ENCODE measurements around the gene SMCHD1.

DNA sequence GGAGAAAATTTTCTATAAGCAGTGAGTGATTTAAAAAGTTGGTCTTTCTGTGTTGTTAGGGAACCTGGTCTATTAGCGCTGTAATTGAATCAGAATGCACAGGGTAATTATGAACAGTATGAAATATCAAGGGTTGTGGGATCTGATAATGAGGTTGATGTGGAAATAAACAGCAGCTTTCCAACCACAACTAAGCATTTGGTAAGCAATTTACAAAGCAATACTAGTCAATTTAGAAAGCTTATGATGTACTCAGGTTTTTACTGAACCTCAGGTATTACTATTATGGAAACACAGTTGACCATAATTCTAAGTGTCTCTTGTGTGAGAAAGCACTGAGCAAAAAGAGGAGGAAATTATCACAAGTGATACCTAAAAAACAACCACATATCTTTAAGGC lies 11.0 kb upstream of the SMCHD1 start:
- TF ChIP-seq EP300 (IDR thresholded peaks at IDR 0.05) (no peak), JUN (IDR thresholded peaks at IDR 0.05) (no peak), POLR2A (IDR thresholded peaks at IDR 0.05; ENCODE audit: low read length) (no peak), NR3C1 (IDR thresholded peaks at IDR 0.05) (no peak), ZFP36 (IDR thresholded peaks at IDR 0.05; ENCODE audit: borderline replicate concordance, partially characterized antibody) (no peak), POLR2AphosphoS2 (conservative IDR thresholded peaks at IDR 0.05; ENCODE audit: low read length) (no peak), SREBF2 (IDR thresholded peaks at IDR 0.05) (no peak), CEBPB (IDR thresholded peaks at IDR 0.05) (no peak), ZNF302 (CRISPR knock-in tag; IDR thresholded peaks at IDR 0.05) (no peak), HOXA7 (CRISPR knock-in tag; IDR thresholded peaks at IDR 0.05) (no peak), RFX5 (IDR thresholded peaks at IDR 0.05) (no peak)
- TF ChIP-seq, protein P1, sequence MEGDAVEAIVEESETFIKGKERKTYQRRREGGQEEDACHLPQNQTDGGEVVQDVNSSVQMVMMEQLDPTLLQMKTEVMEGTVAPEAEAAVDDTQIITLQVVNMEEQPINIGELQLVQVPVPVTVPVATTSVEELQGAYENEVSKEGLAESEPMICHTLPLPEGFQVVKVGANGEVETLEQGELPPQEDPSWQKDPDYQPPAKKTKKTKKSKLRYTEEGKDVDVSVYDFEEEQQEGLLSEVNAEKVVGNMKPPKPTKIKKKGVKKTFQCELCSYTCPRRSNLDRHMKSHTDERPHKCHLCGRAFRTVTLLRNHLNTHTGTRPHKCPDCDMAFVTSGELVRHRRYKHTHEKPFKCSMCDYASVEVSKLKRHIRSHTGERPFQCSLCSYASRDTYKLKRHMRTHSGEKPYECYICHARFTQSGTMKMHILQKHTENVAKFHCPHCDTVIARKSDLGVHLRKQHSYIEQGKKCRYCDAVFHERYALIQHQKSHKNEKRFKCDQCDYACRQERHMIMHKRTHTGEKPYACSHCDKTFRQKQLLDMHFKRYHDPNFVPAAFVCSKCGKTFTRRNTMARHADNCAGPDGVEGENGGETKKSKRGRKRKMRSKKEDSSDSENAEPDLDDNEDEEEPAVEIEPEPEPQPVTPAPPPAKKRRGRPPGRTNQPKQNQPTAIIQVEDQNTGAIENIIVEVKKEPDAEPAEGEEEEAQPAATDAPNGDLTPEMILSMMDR (IDR thresholded peaks at IDR 0.05) = no peak
- TF ChIP-seq, protein P2, sequence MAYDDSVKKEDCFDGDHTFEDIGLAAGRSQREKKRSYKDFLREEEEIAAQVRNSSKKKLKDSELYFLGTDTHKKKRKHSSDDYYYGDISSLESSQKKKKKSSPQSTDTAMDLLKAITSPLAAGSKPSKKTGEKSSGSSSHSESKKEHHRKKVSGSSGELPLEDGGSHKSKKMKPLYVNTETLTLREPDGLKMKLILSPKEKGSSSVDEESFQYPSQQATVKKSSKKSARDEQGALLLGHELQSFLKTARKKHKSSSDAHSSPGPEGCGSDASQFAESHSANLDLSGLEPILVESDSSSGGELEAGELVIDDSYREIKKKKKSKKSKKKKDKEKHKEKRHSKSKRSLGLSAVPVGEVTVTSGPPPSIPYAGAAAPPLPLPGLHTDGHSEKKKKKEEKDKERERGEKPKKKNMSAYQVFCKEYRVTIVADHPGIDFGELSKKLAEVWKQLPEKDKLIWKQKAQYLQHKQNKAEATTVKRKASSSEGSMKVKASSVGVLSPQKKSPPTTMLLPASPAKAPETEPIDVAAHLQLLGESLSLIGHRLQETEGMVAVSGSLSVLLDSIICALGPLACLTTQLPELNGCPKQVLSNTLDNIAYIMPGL (CRISPR knock-in tag; IDR thresholded peaks at IDR 0.05; ENCODE audit: borderline replicate concordance) = no peak
- TF ChIP-seq, protein P3, sequence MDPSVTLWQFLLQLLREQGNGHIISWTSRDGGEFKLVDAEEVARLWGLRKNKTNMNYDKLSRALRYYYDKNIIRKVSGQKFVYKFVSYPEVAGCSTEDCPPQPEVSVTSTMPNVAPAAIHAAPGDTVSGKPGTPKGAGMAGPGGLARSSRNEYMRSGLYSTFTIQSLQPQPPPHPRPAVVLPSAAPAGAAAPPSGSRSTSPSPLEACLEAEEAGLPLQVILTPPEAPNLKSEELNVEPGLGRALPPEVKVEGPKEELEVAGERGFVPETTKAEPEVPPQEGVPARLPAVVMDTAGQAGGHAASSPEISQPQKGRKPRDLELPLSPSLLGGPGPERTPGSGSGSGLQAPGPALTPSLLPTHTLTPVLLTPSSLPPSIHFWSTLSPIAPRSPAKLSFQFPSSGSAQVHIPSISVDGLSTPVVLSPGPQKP (IDR thresholded peaks at IDR 0.05; ENCODE audit: low read depth, low read length) = no peak

Data from A549 (cell line).